ENCODE results near the gene SMTNL1.

DNA sequence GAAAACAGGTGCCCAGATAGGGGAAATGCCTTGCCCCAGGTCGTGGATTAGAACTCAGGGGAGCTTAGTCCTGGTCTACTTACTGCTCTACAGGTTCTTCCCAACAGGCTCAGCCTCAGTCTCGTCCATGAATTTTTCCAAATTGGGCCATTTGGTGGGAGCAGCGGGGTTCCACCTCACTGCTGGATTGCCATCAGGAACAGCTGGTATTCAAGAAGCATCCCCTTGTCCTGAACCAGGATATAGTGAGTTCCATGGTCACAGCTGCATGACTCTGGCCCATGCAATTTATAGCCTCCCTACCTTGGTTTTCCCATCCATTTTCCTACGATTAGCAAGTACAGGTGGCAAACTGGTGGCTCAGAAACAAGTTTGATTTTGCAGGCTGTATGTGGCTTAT lies 36.7 kb downstream of the SMTNL1 start:
- TF ChIP-seq POLR2A (IDR thresholded peaks at IDR 0.05; ENCODE audit: low read length) (no peak), GATA1 (IDR thresholded peaks at IDR 0.05; ENCODE audit: low read depth, low read length) (no peak)

All from erythroblast (primary cell).